Smooth muscle cell of the brain vasculature (primary cell): Measurements from ENCODE around the gene SIGLEC11.
"Not testable (repeated sequence)": the region's sequence is repeated elsewhere in the genome, so short reads cannot be mapped to it uniquely, and the experiment has no call there.

Experiments used
- DNase-seq: peaks from one replicate; pipeline ENCODE4 v3.0.0-alpha.2; 2012; ENCODE audit warnings: low read depth, low spot score

The SIGLEC11 gene

DNA sequence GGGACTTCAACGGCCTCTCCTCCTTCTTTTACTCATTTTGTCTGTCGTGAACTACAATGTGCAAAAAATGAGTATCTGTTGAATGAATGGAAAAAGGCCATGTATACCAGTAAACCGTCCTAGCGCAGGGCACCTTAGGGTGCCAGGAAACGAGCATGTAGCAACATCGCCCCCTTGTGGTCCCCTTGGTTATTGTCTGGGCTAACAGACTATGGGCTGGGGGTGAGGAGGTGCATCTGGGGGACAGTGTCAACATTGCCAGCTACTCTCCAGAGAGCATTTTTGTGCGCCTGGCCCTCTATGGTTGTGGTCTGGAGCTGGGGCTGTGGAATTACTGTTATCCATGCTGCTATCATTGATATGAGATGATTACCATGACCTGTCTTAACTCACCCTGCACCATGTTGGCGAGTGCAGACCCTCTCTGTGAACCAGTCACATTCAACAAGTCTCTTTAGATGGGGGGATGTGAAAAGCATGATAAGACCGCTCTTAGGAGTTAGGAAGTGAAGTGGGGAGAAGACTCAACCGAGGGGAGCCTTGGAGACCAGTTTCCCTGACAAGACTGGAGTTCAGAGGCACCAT lies 22.8 kb upstream of the SIGLEC11 start:
- DNase-seq, result no peak

DNA sequence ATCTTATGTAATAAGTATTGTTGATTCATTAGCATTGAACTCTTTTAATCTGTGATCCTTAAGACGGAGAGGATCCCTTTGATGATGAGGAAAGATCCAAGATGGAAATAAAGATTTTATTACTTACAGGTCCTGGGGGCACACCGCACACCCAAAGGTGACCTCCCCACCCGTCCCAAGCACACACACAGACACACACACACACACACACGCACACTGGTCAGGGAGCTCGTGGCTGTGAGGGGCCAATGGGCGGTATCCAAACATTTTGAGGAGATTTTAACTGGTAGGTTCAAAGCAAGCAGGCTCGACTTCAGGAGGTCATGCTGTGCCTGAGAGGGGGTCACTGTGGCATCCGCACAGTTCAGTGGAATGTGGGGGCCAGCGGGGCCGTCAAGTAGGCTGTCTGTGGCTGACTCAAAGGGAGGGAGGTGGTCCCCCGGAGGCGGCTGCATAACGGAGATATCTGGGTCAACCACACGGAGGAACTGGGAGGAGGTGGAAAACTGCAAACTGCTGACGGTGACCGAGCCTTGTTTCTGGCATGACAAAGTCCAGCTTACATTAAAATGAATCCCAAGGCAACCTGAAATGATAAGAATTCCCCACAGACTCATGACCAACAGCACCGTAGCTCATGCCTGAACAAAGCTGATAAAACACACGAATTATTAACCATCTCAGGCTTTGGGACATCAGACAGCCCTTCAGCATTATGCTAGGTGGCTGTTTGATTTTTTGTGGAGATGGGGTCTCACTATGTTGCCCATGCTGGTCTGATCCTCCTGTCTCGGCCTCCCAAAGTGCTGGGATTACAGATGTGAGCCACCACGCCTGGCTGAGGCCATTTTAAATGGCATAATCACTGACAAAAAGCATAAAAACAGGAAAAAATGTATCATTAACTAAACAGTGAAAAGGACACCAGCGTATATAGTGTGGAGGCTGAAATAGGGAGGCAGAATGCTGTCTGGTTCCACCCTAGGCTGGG lies 20.9 kb upstream of the SIGLEC11 start:
- DNase-seq, result no peak

DNA sequence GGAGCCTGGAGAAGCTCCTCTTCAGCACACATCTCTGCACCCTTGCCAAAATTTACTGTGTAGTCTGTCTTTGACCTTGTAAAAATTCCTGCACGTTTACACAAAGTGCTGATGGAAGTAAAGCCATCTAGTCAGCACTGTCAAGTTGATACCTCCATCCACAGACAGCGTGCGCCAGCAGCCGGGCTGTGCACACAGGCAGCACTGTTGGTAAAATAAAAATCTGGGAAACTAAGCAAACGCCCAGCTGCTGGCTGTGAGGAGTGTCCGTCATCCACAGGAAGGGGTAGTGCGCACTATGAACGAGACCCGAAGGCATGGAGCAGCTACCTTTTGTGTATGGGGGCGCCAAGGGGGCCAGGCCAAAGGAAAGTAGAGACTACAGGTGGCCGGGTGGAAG lies 17.4 kb upstream of the SIGLEC11 start:
- DNase-seq, result no peak

DNA sequence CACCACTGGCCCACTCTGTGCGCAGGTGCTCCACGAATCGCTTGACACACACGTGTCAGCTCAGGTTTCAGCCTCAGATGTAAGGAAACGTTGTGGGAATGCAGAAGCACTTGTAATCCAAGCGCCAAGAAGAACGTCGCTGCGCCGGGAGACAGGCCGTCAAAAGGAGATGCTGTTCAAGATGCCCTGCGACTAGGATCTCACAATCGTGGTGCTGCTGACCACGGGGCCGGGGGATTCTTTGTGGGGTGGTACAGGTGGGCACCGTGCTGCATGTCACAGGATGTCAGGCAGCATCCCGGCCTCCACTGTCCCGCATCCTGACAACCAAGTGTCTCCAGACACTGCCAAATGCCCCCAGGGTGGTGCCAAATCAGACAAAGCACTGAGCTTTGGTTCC lies 16.9 kb upstream of the SIGLEC11 start:
- no peak for DNase-seq

DNA sequence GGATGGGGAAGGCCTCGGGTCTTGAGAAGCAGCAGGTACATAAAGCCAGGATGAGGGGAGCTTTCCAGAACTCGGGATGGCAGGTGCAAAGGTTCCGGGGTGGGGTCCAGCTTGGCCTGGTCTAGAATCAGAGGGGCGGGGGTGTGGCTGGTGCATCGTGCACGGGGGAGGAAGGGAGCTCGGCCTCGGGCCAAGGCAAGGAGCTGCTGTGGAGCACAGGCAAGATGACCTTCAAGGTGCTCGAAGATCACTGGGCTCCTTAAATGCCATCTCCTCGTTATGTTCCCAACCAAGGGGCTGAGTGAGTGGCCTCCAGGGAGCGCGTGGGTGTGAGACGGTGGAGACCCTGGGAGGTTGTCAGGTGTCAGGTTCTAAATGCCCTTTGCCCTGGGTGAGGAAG lies 16.1 kb upstream of the SIGLEC11 start:
- no peak for DNase-seq

DNA sequence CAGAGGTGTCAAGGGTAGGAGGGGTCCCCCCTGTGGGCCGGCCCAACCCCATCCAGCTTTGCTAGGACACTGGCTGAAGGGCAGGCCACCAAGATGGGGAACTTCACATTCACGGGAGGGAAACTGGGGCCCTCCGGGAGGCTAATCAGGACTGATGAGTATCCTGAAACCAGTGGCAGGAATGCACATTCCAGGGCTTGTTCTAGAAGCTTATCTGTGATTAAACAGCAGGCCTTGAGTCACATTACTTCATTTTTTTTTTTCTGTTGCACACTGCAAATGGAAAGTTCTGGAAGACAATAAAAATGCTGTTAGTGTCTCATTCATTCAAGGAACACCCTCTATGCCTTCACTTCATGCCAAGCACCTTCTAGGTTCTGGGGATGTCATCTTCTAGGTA lies 15.5 kb upstream of the SIGLEC11 start:
- no peak for DNase-seq

DNA sequence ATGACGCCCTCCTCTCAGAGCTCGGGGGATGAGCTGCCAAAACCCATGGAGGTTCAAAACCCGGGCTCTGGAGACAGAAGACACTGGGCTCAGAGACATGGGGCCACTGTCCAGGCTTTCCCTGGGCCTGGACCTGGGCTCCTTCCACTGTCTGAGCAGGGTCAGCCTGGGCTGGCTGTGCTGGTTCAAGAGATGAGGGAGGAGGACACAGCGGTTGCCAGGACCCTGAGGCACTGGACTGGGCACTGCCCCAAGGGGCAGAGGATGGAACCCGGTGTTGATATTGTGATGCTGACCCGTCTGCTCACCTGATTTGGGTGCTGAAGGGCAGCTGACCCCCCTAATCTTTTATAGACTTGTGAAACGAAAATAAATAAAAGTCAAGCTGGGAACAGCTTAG lies 14.1 kb upstream of the SIGLEC11 start:
- DNase-seq, result no peak

DNA sequence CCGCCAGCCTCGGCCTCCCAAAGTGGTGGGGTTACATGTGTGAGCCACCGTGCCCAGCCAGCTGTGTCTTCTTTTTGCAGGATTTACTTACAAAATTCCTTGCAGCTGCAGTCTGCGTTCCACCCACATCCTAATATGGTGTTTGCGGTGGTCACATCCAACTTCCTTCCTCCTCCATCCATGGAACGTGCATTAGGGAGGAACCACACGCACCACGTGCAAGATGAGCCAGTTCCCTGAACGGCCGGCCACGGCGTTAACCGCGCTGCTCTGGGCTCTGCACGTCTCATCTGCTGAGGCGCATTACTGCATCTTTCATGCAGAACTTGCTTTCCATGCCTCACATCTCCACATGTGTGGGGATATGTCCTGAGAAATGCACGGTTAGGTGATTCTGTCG lies 13.0 kb upstream of the SIGLEC11 start:
- DNase-seq, result no peak

DNA sequence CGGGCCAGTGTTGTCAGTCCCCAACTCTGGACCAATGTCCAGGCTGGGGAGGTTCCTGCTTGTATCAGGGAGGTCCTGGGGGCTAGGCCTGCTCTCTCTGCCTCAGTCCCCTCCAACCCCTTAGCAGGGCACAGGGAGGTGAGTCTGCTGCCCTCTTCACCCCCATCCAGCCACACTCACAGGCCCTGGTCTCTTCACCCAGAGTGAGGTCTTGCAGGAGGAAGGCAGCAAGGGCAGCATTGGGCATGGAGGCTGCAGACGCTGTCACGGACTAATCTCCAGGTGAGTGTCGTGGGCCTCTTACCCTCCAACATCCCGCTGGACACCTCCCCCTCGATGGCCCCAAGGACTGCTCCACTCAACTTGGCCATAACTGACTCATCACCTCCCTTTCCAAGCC lies 11.9 kb upstream of the SIGLEC11 start:
- DNase-seq, result no peak

DNA sequence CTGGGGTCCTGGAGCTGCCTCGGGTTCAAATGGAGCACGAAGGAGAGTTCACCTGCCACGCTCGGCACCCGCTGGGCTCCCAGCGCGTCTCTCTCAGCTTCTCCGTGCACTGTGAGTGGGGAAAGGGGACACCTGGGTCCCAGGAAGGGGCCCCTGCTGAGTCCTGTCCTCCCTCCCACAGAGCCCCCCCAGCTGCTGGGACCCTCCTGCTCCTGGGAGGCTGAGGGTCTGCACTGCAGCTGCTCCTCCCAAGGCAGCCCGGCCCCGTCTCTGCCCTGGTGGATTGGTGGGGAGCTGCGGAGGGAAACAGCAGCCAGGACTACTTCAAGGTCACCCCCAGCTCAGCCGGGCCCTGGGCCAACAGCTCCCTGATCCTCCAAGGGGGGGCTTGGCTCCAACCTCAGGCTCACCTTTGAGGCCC lies 11.0 kb upstream of the SIGLEC11 start:
- no peak for DNase-seq

DNA sequence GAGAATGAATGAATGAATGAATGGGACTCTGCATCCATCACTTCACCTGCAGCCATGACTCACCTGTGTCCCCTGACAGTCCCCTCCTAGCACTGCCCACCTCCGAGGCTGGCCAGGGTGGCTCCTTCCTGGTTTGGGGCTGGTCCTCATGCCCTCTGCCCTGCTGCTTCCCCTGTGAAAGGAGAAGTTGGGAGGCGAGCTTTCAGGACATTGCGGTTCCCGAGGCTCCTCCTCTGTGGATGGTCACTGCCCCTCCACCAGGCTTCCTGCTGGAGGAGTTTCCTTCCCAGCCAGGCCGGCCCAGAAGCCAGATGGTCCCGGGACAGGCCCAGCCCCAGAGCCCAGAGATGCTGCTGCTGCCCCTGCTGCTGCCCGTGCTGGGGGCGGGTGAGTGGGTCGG lies 8.4 kb upstream of the SIGLEC11 start:
- not testable (repeated sequence) for DNase-seq

DNA sequence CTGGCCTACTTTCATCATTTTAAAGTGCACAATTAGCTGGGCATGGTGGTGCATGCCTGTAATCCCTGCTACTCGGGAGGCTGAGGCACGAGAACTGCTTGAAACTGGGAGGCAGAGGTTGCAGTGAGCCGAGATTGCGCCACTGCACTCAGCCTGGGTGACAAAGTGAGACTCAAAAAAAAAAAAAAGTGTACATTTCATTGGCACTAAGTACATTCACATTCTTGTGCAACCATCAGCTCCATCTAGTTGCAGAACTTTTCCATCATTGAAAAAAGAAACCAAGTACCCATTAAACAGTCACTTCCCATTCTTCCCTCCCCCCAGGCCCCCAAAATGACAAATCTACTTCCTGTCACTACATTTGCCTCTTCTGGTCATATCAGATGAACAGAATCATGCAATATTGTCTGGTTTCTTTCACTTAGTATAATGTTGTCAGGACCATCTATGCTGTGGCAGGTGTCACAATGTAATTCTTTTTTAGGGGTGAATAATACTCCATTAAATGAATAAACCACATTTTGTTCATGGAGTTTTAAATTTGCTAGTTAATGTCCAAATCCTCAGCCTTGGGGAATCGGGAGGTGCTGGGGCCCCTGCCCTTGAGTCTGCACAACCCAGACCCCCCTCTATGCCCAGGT lies 7.4 kb upstream of the SIGLEC11 start:
- DNase-seq, result no peak

DNA sequence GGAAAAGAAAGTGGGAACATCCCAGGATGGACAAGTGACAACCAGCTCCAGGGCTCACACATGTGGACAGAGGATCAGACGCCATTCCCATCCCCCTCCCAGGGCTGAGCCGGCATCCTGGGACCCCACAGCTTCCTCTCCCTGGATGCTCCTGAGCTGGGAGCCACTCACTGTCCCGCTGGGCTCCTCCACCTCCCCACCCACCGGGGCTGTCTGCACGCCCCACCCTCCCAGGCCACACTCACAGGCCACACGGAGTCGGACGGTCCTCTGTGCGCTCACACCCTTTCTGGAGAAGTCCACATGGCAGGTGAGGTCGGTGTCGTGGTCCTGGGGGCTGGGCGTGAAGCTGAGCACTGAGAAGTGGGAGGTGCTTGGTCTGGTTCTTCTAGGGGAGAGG lies 1.1 kb downstream of the SIGLEC11 start:
- DNase-seq, result not testable (repeated sequence)

DNA sequence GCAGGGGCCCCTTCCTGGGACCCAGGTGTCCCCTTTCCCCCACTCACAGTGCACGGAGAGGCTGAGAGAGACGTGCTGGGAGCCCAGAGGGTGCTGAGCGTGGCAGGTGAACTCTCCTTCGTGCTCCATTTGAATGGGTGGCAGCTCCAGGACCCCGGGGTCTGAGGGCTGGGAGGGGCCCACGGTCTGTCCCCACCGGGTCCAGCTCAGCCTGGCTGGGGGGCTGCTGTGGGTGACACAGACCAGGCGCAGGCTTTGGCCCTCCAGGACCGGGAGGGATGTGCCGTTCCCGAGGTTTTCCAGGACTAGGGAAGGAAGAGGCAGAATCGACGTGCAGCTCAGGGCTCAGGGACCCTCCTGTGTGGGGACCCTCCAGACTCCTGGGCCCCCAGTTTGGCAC lies 2.4 kb downstream of the SIGLEC11 start:
- not testable (repeated sequence) for DNase-seq

DNA sequence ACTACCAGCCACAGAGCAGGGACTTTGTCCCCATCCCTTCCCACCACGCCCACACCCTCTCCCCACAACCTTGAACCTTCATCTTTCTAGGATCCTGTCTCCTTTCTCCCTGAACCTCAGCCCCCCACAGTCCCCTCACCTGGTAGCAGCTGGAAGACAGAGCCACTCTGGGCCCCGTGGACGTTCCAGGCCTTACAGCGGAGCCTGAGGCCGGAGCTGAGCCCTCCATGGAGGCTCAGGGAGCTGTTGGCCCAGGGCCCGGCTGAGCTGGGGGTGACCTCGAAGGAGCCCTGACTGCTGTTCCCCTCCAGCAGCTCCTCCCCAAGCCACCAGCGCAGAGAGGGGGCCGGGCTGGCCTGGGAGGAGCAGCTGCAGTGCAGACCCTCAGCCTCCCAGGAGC lies 2.8 kb downstream of the SIGLEC11 start:
- not testable (repeated sequence) for DNase-seq

DNA sequence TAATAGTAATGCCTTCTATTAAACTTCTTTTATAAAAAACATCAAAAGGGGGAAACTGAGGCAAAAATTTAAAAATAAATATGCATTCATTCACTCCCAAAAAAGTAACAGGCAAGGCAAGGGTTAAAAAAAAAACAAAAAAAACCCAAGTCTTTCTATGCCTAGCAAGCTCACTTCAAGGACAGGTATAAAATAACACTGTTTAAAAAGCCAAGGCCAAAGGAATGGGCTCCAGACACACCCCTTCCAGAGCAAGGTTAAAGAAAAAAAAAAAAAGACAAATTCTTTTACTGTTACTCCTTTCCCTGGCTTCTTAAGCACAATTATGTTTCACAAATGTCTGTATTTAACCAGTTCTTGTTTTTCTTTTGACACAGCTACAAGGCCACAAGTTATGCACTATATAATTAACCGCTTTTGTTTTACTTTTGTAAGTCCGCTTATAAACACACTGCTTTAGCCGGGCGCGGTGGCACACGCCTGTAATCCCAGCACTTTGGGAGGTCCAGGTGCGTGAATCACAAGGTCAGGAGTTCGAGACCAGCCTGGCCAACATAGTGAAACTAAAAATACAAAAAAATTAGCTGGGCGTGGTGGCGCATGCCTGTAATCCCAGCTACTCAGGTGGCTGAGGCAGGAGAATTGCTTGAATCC lies 3.6 kb downstream of the SIGLEC11 start:
- DNase-seq, result no peak

DNA sequence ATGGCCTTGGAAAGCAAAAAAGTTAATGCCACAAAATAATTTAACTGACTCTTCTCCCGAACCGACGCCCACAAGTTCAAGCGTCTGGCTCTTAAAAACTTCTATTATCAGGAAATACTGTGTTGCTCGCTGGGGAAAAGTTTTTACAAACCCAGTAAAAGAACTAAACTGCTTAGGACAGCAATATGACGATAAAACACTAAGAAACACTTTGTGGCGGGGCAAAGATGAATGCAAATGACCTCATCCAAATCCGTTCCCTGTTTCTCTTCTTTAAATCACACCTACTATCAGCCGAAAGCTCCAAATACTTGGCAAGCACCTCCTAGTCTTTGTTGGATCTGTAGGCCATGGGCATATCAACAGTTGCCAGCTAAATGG lies 4.9 kb downstream of the SIGLEC11 start:
- no peak for DNase-seq

DNA sequence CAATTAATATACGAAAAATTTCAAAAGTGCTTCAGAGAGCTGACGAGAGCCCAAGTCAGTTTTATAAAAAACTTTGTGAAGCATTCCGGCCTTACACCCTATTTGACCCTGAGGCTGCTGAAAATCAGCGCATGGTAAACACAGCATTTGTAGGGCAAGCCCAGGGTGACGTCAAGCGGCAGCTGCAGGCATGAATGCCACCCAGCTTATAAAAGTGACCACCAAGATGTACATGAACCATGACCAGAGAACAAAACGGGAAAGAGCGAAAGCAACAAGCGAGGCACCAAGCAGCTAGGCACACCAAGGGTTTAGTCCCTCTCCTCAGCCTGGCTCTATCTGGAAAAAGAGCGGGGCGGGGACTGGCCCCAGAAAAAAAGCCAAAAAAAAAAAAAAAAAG lies 6.0 kb downstream of the SIGLEC11 start:
- DNase-seq, result no peak

DNA sequence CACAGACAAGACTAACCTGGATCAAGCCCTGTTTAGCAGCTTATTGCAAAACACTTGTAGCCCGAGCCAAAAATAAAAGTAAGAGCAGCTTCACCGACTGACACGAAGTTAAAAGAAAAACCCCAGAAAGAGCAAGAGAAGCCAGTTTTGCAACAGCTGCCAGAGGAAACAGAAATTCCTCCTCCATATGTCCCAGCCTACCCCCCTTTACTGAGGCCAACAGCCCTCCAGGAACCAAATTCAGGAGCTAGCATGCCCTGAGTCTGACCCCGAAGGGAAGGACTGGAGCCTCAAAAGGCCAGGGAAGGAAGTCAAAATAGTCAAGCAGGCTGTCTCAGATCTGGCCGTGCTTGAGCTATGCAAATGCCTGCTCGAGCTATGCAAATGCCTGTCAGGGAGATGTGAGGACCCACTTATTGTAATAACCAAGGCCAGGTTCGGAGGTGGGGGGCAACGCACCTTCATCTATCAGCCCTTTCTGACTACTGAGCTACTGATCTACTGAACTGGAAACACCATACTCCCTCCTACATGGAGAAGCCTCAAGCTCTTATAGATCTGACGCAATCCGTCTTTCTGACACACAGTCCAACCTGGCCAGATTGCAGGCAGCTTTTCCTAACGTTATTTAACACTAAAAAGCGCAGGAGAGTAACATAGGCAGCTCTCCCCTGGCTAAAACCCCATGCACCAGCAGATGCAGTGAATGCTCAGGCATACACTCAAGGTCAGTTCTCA lies 6.7 kb downstream of the SIGLEC11 start:
- DNase-seq, result no peak

DNA sequence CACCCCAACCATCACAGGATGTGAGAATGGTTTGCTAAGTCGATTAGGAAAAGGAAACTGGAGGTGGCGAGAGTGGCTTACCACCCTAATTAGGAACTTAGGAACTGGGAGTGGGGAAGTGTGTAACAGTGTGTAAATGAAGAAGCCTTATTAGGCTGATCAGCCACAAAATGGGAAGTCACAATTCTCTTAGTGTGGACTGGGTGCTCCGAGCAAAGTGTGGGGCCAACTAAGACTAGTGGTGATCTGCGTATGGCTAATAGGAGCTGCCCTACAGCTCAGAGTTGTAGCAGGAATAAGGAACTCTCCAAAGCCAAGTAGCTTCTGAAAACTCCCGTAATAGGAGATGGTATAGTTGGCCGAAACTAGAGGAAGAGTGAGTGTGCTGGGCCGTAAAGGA lies 7.6 kb downstream of the SIGLEC11 start:
- DNase-seq, result no peak

DNA sequence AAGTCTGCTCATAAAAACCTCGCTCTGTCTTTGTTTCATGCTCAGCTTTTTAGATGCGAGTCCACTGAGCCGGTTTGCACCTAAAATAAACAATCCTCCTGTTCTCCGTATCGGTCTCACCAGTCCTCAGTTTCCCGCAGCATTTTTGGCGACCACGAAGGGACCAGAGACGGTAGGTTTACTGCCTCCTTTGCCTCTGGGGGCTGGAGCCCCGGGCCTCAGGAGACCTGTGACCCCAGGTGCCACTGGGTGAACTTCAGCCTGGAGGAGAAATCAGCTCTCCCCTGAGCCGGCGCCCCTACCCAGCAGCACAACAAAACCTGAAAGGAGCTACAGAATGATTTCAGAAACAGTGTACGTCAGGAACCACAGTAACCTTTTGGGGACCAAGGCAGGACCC lies 8.1 kb downstream of the SIGLEC11 start:
- no peak for DNase-seq

DNA sequence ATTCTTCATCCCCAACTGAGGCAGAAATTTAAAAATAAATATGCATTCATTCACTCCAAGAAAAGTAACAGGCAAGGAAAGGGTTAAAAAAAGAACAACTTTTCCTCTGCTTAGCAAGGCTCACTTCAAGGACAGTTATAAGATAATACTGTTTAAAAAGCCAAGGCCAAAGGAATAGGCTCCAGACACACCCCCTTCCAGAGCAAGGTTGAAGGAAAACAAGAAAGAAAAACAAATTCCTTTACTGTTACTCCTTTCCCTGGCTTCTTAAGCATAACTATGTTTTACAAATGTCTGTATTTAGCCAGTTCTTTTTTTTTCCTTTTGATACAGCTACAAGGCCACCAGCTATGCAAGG lies 8.5 kb downstream of the SIGLEC11 start:
- no peak for DNase-seq
